Measurements from ENCODE around the gene NCAPD3. TPM values are rescaled to one million over a fixed set of nuclear protein-coding genes. Genes with fewer than 3 reads are reported as not detected.

Gene NCAPD3
- total and polyA plus RNA-seq, 4 donors = 14.1 to 35.4 (median 24.2) TPM

DNA sequence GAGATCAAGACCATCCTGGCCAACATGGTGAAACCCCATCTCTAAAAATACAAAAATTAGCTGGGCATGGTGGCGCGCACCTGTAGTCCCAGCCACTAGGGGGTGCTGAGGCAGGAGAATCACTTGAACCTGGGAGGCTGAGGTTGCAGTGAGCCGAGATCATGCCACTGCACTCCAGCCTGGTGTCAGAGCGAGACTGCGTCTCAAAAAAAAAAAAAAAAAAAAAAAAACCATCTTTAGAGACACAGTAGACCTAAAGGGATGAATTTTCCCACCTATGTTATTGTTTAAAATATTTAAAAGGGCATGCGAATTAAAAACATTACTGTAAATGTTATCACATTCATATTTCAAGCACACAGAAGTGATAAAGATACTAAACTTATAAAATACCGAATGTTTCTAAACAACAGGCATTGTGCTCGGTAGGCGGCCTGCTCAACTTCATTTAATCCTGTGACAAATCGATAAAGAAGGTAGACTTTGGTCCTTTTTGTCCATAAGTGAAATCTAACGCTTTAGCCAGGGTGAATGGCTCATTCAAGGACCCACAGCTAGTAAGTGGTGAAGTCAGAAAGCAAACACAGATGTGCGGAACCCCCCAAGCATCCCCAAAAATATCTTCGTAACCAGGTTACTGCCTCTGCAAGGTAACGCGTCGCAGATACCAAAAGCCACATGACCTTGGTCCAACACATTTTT is 16.1 kb downstream of the NCAPD3 start:
- DNase-seq (ENCODE audit: low spot score) = peak; percentile 58
- no peaks in the 10 kb centered on the region for H3K9me3 ChIP-seq (ENCODE audit: control insufficient read depth in 4 of 4, low read length in 3 of 4)
- H3K9ac ChIP-seq (ENCODE audit: low read depth in 1 of 2, low read length in 2 of 2) = no peak overlapping the region
- no peak overlapping the region for H3K4me3 ChIP-seq (ENCODE audit: low read depth in 1 of 3, low read length in 3 of 3)
- H3K36me3 ChIP-seq (ENCODE audit: control insufficient read depth in 4 of 4, insufficient read depth in 3 of 4, low read depth in 1 of 4, low read length in 3 of 4) = peaks cover 8 to 48% (median 35%) of the 10 kb centered on the region in 4 donors
- no peak overlapping the region for H3K27ac ChIP-seq (ENCODE audit: low read depth in 1 of 2, low read length in 2 of 2)
- no peaks in the 10 kb centered on the region for H3K27me3 ChIP-seq (ENCODE audit: control insufficient read depth in 4 of 4, insufficient read depth in 4 of 4, low read length in 3 of 4)
- peaks cover 0 to 3% (median 0%) of the 10 kb centered on the region in 4 donors for H3K4me1 ChIP-seq (ENCODE audit: control insufficient read depth in 4 of 4, insufficient read depth in 4 of 4, low read length in 3 of 4)
- 78% methylated on average over 16 of the region's 16 CpGs for WGBS
- TF ChIP-seq, protein P1, sequence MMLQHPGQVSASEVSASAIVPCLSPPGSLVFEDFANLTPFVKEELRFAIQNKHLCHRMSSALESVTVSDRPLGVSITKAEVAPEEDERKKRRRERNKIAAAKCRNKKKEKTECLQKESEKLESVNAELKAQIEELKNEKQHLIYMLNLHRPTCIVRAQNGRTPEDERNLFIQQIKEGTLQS (IDR thresholded peaks at IDR 0.05) = no peak
- no peak for TF ChIP-seq GABPA (IDR thresholded peaks at IDR 0.05 in 1 of 2, conservative IDR thresholded peaks at IDR 0.05 in 1 of 2)
- peak in 1 of 2 donors; percentile 17 for TF ChIP-seq HNF4A (conservative IDR thresholded peaks at IDR 0.05)
- TF ChIP-seq, protein P2, sequence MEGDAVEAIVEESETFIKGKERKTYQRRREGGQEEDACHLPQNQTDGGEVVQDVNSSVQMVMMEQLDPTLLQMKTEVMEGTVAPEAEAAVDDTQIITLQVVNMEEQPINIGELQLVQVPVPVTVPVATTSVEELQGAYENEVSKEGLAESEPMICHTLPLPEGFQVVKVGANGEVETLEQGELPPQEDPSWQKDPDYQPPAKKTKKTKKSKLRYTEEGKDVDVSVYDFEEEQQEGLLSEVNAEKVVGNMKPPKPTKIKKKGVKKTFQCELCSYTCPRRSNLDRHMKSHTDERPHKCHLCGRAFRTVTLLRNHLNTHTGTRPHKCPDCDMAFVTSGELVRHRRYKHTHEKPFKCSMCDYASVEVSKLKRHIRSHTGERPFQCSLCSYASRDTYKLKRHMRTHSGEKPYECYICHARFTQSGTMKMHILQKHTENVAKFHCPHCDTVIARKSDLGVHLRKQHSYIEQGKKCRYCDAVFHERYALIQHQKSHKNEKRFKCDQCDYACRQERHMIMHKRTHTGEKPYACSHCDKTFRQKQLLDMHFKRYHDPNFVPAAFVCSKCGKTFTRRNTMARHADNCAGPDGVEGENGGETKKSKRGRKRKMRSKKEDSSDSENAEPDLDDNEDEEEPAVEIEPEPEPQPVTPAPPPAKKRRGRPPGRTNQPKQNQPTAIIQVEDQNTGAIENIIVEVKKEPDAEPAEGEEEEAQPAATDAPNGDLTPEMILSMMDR (IDR thresholded peaks at IDR 0.05; ENCODE audit: low read depth, low read length, missing input control) = peak; percentile 41
- TF ChIP-seq EGR1 (IDR thresholded peaks at IDR 0.05; ENCODE audit: low read depth in 2 of 2) = no peak
- TF ChIP-seq JUND (IDR thresholded peaks at IDR 0.05) = no peak
- TF ChIP-seq, protein P3, sequence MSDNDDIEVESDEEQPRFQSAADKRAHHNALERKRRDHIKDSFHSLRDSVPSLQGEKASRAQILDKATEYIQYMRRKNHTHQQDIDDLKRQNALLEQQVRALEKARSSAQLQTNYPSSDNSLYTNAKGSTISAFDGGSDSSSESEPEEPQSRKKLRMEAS (IDR thresholded peaks at IDR 0.05) = no peak
- TF ChIP-seq SP1 (IDR thresholded peaks at IDR 0.05) = no peak
- no peak for TF ChIP-seq RXRA (IDR thresholded peaks at IDR 0.05)
- TF ChIP-seq YY1 (IDR thresholded peaks at IDR 0.05) = no peak
- no peak for TF ChIP-seq TAF1 (conservative IDR thresholded peaks at IDR 0.05)
- TF ChIP-seq, protein P4, sequence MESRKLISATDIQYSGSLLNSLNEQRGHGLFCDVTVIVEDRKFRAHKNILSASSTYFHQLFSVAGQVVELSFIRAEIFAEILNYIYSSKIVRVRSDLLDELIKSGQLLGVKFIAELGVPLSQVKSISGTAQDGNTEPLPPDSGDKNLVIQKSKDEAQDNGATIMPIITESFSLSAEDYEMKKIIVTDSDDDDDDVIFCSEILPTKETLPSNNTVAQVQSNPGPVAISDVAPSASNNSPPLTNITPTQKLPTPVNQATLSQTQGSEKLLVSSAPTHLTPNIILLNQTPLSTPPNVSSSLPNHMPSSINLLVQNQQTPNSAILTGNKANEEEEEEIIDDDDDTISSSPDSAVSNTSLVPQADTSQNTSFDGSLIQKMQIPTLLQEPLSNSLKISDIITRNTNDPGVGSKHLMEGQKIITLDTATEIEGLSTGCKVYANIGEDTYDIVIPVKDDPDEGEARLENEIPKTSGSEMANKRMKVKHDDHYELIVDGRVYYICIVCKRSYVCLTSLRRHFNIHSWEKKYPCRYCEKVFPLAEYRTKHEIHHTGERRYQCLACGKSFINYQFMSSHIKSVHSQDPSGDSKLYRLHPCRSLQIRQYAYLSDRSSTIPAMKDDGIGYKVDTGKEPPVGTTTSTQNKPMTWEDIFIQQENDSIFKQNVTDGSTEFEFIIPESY (IDR thresholded peaks at IDR 0.05) = no peak
- TF ChIP-seq RAD21 (IDR thresholded peaks at IDR 0.05) = peak; percentile 70 to 80
- TF ChIP-seq NR2F2 (IDR thresholded peaks at IDR 0.05) = no peak
- TF ChIP-seq FOXA1 (IDR thresholded peaks at IDR 0.05) = no peak

DNA sequence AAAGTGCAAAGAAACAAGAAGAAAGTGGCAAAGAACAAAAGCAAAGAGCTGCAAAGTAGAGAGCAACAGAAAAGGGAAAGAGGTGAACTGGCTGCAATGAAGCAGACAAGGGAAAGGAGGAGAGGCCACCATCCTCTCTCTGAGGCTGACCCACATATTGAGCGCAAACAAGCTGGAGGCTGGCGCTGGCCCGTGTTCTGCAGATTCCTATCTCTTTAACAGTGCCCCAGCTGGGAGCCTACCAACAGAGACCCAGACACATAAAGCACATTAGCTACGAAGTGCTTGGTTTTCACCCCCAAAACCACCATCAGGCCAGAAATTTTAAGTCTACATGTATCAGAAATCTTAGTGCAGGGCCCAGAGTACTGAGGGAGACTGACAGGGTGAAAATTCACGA is 17.6 kb downstream of the NCAPD3 start:
- no peak for DNase-seq (ENCODE audit: low spot score)
- 95% methylated on average over 5 of the region's 5 CpGs for WGBS
- Histone ChIP-seq H3K9me3 (ENCODE audit: control insufficient read depth in 4 of 4, low read length in 3 of 4) (no peaks in the 10 kb centered on the region), H3K4me1 (ENCODE audit: control insufficient read depth in 4 of 4, insufficient read depth in 4 of 4, low read length in 3 of 4) (peaks cover 0 to 3% (median 0%) of the 10 kb centered on the region in 4 donors), H3K27ac (ENCODE audit: low read depth in 1 of 2, low read length in 2 of 2) (no peak overlapping the region), H3K27me3 (ENCODE audit: control insufficient read depth in 4 of 4, insufficient read depth in 4 of 4, low read length in 3 of 4) (no peaks in the 10 kb centered on the region), H3K4me3 (ENCODE audit: low read depth in 1 of 3, low read length in 3 of 3) (no peak overlapping the region), H3K36me3 (ENCODE audit: control insufficient read depth in 4 of 4, insufficient read depth in 3 of 4, low read depth in 1 of 4, low read length in 3 of 4) (peaks cover 13 to 62% (median 48%) of the 10 kb centered on the region in 4 donors), H3K9ac (ENCODE audit: low read depth in 1 of 2, low read length in 2 of 2) (no peak overlapping the region)
- TF ChIP-seq YY1 (IDR thresholded peaks at IDR 0.05) (no peak), JUND (IDR thresholded peaks at IDR 0.05) (no peak), SP1 (IDR thresholded peaks at IDR 0.05) (no peak), EGR1 (IDR thresholded peaks at IDR 0.05; ENCODE audit: low read depth in 2 of 2) (no peak), FOXA2 (IDR thresholded peaks at IDR 0.05) (no peak), FOXA1 (IDR thresholded peaks at IDR 0.05) (no peak), HNF4G (IDR thresholded peaks at IDR 0.05) (no peak), NR2F2 (IDR thresholded peaks at IDR 0.05) (no peak), TAF1 (conservative IDR thresholded peaks at IDR 0.05) (no peak), RXRA (IDR thresholded peaks at IDR 0.05) (no peak), HNF4A (conservative IDR thresholded peaks at IDR 0.05) (no peak), RAD21 (IDR thresholded peaks at IDR 0.05) (no peak)
- TF ChIP-seq, protein P5, sequence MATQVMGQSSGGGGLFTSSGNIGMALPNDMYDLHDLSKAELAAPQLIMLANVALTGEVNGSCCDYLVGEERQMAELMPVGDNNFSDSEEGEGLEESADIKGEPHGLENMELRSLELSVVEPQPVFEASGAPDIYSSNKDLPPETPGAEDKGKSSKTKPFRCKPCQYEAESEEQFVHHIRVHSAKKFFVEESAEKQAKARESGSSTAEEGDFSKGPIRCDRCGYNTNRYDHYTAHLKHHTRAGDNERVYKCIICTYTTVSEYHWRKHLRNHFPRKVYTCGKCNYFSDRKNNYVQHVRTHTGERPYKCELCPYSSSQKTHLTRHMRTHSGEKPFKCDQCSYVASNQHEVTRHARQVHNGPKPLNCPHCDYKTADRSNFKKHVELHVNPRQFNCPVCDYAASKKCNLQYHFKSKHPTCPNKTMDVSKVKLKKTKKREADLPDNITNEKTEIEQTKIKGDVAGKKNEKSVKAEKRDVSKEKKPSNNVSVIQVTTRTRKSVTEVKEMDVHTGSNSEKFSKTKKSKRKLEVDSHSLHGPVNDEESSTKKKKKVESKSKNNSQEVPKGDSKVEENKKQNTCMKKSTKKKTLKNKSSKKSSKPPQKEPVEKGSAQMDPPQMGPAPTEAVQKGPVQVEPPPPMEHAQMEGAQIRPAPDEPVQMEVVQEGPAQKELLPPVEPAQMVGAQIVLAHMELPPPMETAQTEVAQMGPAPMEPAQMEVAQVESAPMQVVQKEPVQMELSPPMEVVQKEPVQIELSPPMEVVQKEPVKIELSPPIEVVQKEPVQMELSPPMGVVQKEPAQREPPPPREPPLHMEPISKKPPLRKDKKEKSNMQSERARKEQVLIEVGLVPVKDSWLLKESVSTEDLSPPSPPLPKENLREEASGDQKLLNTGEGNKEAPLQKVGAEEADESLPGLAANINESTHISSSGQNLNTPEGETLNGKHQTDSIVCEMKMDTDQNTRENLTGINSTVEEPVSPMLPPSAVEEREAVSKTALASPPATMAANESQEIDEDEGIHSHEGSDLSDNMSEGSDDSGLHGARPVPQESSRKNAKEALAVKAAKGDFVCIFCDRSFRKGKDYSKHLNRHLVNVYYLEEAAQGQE (IDR thresholded peaks at IDR 0.05) = no peak
- TF ChIP-seq, protein P2 (IDR thresholded peaks at IDR 0.05; ENCODE audit: low read depth, low read length, missing input control) = no peak
- TF ChIP-seq, protein P3 (IDR thresholded peaks at IDR 0.05) = no peak
- TF ChIP-seq, protein P1 (IDR thresholded peaks at IDR 0.05) = no peak

Measured in liver (tissue), 9 donors.